LHCN-M2 (cell line): ENCODE measurements around the gene RBMS3. TPM values are rescaled to one million over a fixed set of nuclear protein-coding genes. Genes with fewer than 3 reads are reported as not detected.
"Not testable (repeated sequence)": the region's sequence is repeated elsewhere in the genome, so short reads cannot be mapped to it uniquely, and the experiment has no call there.

ENCODE experiments used
- DNase-seq: peaks from one replicate; pipeline ENCODE4 v3.0.0-alpha.2; 2012; ENCODE audit warnings: low read depth
- total RNA-seq: library from RNA; depleted of rRNA; stranded (reverse); fragments of >200 nt; gene quantifications from 2 replicates; pipeline ENCODE4 v1.2.3, GENCODE V29; 2014

RBMS3 gene
- total RNA-seq, 1 experiment from 2014 or later = 13.8 TPM

DNA sequence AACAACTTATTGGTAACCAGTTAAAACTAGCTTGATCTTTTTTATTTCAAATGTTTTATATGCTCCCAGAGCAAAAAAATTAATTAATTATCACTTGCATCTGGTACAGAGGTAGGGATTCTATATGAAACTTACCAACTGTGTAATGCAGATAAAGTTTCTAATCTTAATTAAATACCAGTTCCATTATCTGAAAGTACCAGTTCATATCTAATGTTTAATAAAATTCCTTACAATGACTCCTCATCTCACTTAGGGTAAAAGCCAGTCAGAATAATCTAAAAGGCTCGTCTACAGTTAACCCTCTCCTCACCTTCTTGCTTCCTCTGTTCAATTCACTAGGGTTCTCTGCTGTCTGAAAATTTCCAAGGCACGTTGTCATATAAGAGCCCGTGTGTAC, 384.8 kb downstream of the RBMS3 start:
- no peak for DNase-seq

DNA sequence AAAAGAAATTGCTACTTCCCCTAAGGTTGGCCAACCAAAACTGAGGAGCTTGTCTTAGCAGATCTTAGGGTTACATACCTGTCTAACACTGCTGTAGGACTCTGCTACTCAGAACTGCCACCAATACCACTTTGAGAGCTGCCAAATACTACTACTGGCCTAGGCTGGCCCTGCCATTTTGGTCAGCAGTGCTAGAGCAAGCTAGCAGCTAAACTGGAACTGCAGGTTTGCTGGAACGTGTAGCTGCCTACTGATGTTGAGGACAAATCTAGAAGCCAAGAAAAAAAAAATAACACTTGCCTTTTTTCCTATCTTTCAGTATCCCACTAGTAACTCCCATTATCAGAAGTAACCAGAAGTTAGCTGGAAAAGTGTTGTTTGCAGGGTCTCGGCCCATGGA, 387.4 kb downstream of the RBMS3 start:
- no peak for DNase-seq

DNA sequence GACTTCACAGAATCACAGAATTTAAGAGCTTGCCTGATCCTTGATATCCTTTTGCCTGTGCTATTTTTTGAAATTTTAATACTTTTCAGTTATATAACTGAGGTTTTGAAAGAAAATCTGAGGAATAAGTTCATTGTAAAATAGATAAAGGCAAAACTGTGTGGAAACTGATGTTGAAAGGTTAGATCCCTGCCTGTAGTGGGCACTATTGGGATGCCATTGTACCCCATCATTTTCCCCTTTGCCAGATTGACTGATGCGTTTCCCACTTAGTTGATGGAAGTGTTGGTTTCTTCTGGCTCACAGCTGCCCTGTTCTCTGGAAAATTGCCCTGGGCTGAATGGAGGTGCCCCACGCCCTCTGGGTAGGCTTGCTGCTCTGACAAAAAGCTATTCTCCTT, 387.9 kb downstream of the RBMS3 start:
- DNase-seq = peak; percentile 19

DNA sequence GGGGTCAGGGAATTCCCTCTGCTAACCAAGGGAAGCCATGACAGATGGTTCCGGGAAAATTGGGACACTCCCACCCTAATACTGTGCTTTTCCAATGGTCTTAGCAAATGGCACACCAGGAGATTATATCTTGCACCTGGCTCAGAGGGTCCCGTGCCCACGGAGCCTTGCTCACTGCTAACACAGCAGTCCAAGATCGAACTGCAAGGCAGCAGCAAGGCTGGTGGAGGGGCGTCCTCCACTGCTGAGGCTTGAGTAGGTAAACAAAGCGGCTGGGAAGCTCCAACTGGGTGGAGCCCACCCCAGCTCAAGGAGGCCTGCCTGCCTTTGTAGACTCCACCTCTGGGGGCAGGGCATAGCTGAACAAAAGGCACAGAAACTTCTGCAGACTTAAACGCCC, 389.6 kb downstream of the RBMS3 start:
- not testable (repeated sequence) for DNase-seq

DNA sequence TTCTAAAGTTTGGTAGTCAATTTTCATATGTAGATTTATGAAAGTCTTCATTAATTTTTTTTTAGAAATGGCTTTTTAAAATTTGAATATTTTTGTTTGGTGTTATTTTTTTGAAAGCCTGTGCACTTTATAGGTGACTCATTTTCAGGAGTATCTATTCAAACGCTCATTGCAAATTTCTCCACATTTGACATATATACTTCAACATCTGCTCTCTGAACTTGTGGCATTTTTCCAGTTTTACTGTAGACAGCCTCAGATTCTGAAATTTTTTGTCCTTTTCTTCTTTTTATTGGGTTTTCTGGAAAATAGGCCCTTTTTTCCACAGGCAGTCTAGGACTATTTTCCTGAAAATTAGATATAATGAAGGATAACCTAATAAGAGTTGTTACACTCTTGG, 396.6 kb downstream of the RBMS3 start:
- DNase-seq = peak; percentile 44

DNA sequence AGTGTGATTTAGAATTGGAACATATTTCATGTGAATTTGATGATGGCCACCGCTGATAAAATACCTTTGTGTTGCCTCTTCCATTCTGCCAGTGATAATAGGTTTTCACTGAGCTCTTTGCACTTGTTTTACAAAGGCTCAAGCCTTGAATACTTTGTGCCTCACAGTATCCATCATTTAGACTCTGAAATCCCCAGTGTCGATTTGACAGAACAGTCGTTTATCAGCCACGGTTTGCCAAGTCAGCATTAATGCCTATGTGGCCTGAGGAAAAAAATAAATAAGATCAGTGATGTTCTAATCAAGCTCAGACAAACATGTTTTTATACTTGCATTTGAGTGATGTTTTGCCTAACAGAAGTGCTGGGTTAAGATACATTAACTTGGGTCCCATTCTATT, 399.1 kb downstream of the RBMS3 start:
- DNase-seq = no peak

DNA sequence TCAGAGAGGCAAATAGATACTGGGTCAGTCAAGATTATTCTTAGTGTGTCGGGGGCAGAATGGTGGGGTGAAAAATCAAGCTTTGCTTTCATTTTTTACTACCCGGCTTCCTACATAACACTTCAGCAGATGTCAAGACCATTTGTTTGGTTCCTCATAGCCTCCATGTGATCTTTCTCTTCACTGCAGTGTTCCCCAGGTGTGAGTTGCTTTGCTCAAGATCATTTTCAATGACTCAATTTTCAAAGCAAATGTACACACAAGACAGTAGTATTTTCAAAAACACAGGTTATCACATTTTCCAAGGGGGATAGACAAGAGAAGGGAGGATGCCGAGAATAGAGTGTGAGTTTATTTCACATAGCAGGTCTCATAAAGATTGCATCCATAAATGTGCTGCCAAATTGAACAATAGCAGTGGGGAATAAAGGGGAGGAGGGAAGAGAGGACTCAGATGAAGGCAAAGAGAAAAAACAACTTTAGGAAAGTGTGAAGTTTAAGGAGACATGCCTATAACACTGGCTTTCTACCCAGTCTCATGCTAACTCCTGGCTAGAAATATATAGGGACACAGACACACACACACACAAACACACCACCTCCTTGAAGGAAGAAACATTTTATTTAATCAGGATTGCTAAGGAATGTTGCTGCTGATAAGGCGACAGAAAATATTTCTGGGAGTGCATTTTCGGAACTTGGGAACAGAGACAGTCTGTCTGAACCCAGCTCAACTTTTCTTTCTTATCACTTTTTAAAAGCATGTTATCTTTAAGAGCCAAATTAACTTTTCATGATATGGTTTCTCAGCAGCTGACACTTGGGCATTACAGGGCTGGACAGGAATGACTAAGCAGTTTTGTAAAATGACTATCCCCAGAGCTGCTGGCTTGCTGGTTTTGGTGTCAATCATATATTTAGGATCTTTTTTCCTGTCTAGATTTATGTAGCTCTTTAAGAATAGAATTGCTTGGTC, 402.4 kb downstream of the RBMS3 start:
- DNase-seq = peak; percentile 77

DNA sequence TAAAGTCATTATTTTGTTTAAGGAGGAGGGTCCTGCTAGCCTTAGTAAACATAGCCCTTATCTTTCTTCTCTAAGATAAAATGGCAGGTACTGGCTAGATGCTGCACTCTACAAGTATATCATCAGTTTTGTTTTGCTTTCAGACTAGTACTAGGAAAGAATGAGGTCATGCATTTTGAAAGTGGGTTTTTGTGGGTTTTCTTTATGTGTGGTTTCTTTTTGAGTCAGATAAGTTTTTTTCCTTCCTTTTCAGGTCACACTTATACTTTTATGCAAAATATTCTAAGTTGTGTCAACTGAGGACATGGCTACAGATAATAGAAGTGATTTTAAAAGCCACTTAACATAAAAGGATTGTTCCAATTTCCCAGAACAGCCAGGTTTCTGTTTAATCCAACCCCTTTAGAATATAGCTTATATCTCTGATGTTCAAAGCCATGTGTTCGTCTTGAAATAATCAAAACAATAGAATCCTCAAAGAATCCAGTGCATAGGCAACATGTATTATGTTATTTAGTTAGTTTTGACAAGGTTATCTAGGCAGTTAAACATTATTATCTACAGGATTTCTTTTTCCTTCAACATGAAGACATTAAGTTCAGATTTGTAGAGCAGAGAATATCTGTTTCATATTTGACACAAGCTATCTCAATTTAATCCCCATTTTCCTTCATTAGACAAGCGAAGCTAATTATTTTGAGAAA, 406.2 kb downstream of the RBMS3 start:
- peak; percentile 69 for DNase-seq

DNA sequence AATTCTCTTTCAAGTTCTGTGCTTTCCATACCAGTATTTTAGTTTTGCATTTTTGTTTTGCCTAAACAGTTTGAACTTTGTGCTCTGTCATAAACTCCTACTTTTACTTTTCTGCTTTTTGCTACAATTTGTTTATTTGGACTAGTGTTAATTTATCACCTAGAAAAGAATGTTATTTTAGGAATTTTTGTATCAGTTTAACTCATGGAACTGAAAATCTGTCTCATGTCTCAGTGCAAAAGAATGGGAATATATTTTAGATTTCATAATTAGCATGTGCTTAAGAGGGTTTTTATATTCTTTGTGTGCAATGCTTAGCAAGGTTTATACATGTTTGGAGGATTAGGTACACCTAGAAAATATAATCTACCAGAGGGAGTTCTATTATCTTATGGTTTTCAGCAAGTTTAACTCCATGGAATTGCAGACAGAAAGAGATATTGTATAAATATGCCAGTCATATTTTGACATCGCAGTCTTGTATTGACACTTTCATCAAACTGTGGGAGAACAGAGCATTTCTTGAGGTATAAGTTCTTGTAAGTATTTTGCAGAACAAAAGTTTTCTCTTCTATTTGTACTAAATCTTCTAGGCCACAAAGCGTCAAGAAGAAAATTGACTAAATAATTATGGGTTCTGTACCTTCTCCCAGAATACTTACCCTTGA, 409.9 kb downstream of the RBMS3 start:
- no peak for DNase-seq

DNA sequence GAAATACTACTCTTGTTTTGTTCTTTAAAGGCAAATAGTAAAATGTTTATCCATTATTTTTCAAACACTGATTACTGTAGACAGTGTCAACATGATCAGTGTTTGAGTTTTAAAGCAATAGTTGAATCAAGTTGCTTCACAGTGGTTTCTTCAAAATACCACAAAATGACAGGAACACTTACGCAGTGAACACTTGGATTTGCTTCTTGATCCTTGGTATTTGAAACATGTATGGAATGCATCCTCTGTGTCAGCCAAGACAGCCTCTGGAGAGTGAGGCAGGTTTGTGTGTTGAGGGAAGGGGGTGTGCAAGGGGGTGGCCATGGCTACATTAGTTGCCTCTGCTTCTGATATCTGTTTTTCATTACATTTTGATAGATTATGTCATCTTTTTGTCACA, 413.0 kb downstream of the RBMS3 start:
- peak; percentile 93 for DNase-seq

DNA sequence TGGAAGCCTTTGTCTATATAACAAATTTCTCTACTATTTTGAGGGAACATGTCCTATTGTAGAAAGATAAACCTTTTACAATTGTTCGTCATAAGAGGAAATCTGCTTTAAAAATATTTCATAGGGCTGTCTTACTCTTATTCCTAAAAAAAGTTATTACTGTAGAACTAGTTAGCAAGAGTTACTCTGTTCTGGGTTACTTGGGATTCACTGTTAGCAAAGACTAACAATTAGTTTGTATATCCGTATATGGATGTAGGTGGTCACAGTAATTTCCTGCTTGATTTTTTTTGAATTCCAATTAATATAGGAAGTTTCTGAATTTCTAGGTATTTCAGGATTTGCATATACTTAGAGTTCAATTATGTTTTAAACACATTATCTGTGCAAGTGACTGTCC, 413.5 kb downstream of the RBMS3 start:
- no peak for DNase-seq

DNA sequence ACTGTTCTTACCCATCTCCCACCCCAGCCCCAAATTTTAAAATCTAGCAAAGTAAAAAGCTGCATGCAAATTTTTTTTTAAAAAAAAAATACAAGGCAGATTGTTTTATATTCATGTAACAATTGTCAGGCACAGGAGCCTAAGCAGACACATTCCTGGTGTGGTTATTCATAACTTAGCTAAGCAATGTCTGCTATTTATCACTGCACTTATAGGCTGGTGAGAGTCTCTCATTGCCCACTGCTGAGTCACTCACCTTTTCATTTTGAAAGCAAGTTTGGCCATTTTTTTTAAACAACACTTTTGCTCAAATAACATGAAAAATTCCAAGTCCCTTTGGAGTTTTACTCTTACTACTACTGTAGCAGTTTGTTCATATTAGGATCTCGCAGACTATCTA, 413.9 kb downstream of the RBMS3 start:
- peak; percentile 95 for DNase-seq

GRCh38 chr3:29695201-29695600, 414.3 kb downstream of the RBMS3 start:
- DNase-seq = no peak

DNA sequence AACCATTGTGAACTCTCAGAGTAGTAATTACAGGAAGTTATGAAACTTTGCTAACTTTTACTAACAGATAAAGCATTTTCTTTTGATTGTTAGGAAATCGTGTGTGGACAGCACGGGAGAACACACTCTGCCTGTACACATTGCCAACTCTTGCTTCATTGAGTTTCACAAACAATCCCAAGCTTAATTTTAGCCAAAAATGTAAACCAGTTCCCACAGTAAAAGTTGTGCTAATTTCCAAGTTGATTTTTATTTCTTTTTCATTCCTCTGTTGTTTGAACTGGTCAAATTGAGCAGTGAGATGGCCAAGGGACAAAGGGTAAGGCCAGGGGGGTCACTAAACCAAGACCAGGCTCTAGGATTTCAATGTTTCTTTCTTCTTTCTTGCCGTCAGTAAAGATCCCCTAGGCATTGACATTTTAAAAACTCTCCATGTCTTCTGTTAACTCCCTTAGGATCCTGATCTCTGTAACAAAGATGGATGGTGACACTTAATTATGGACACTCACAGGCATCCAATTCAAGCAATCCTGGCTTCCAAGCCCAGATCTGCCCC, 414.9 kb downstream of the RBMS3 start:
- DNase-seq = peak; percentile 74

DNA sequence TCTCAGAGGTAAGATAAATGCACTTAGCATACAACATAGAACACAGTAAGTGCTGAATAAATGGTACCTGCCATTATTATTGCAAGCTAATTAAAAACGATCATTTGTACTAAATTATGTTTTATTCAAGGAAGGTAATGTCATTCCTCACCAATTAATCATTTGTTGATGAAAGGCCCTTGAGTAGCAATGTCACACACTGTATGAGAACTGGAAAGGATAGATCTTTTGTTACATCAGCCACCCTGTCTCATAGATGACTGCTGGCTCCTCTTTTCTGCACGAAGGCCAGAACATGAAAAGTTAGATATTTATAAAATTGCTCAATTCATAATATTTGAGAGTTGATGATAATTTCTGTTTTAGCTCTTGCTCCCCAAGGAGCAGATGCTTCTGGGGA, 415.4 kb downstream of the RBMS3 start:
- DNase-seq = no peak

DNA sequence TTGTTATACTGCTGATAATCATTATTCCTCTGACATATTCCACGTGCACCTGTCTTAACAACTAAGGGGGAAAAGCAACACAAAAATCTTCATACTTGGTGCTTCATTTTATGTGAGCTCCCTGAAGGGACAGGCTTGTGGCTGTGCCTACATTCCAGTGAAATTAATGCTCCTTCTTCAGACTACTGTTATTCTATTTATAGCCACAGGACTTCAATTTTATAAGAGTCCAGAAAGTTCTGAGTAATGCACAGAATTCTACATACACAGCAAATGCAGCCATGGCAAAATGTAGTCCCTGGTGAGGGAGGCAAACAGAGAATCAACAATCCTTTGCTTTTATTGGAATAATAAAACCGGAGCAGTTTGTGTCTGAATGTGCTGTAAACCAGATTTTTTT, 417.1 kb downstream of the RBMS3 start:
- peak; percentile 71 for DNase-seq

DNA sequence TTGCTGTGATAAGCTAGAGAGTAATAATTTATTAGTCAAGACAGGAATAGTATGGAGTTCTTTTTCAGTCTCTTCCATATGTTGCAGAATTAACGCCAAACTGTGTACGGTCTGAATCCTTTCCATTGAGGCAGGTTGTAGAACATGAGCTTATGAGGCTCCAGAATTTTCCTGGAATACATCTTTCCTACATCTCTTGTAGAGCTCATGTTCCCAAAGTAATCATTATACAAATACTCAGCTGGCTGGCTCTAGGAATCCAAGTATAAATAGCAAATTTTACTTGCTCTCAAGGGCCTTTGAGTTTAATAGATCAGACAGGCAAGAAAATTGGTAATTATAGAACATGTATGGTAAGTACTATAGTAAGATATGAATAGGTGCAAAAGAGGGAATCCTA, 419.4 kb downstream of the RBMS3 start:
- no peak for DNase-seq

DNA sequence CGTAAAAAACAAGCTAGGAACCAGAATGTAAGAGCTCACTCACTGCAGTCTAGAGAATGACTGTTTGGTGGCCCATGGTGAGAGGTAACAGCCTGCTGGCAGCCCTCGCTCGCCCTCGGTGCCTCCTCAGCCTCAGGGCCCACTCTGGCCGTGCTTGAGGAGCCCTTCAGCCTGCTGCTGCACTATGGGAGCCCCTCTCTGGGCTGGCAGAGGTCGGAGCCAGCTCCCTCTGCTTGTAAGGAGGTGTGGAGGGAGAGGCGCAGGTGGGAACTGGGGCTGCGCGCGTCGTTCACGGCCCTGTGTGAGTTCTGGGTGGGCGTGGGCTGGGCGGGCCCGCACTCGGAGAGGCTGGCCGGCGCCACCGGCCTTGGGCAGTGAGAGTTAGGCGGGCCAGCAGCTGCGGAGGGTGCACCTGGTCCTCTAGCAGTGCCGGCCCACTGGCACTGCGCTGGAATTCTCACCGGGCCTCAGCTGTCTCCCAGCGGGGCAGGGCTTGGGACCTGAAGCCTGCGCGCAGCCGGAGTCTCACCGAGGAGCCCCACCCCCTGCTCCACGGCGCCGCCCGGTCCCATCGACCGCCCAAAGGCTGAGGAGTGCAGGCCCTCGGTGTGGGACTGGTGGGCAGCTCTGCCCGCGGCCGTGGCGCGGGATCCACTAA, 420.6 kb downstream of the RBMS3 start:
- no peak for DNase-seq

DNA sequence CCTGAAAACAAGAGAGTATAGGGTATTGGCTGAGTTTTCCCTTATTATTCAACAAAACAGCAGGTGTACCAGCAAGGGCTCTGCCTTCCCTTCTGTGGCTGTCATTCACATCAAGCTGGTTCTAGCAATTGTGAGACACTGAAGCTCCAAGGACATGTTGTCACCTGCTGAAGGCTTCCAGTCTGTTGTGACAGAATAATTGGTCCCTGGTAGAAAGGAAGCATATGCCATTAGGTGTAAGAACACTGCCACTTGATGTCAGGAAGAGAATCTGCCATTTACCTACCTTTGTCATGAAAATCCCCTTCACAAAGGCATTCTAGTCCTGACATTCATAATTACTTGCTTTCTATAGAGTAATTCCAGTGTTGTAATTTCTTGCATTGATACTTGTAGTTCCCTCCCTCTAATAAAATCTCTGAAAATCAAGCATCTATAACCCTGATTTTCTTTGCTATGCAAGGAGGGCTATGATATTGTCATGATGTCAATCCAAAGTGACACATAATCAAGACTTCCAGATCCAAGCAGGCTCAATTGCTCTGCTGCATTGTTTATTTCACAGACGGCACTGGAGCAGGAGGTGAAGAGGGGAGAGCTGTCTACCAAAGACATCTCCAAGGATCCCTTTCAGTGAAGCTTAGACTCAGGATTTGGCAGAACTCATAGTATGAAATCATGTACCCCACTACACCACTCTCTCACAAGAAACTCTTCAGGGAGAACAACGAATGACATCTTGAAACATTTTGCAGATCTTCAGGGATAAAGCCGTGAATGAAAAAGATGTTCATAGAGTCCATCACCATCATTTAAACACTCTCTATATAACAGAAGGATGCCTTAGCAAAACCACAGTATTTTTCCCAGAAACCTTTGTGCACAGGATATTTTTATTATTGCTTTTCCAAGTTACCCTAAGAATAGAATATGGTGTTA, 425.3 kb downstream of the RBMS3 start:
- peak; percentile 35 for DNase-seq

DNA sequence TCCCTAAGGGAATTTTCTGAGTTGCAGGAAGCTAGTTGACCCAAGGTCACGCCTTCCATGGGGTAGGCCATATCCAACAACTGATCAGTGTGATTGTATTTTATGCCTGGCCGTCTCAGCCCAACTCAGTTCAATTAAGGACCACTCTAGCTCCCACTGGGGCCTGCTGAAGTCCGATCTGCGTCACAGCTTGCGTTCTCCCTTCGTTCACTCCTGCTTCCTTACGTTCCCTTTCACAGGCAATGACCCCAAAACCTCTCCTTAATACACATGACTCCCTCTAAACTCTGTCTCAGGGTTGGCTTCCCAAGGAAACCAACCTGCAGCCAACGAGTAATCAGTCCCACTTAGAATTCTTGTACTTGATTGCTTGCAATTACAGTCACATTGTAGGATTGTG, 428.0 kb downstream of the RBMS3 start:
- DNase-seq = no peak
